SK-N-SH (cell line): ENCODE results near the gene ZC3H10. TPM values are rescaled to one million over a fixed set of nuclear protein-coding genes. Genes with fewer than 3 reads are reported as not detected.

Experiments
- CTCF ChIA-PET: fragments of 300-600, 350-600 bp; formaldehyde crosslinking; extraction: SDS; loops from one replicate; lab custom pipeline; 2021; lab: Yijun Ruan, JAX
- POLR2A ChIA-PET: fragments of 350-600 bp; sonication (Branson Sonifier 250); formaldehyde crosslinking; extraction: SDS; loops from one replicate; lab custom pipeline; 2020; ENCODE audit warnings: antibody characterized with exemption, inconsistent platforms; lab: Yijun Ruan, JAX
- DNase-seq: peaks from one replicate; pipeline ENCODE4 v3.0.0; 2012
- H2AFZ ChIP-seq: fragments of 200-600 bp; sonication (generic); 2 replicates; pipeline ENCODE4 v1.8.1; 2016; ENCODE audit warnings: antibody characterized with exemption, mild to moderate bottlenecking, low read depth
- H3F3A ChIP-seq: fragments of 200-600 bp; sonication (generic); replicated peaks from 2 replicates; pipeline ENCODE3; 2016; ENCODE audit warnings: antibody characterized with exemption, mild to moderate bottlenecking; ENCODE audit not compliant: insufficient read depth
- H3K27ac ChIP-seq, 2 experiments: fragments of 200-500 bp in 1 of 2; fragments of 200-600 bp in 1 of 2; sonication (Bioruptor generic) in 1 of 2; sonication (generic), shearing (Covaris generic) in 1 of 2; 2 replicates each; pipeline versions ENCODE4 v1.5.1 to v1.6.1; 2014 to 2016; ENCODE audit warnings: low read depth in 2 of 2, inconsistent platforms in 1 of 2, low read length in 1 of 2, mild to moderate bottlenecking in 1 of 2, mixed read lengths in 1 of 2
- H3K27me3 ChIP-seq: fragments of 200-600 bp; sonication (generic), shearing (Covaris generic); 2 replicates; pipeline ENCODE4 v1.6.1; 2016; ENCODE audit warnings: mixed run types; ENCODE audit not compliant: insufficient read depth
- H3K36me3 ChIP-seq, 2 experiments: fragments of 200-500 bp in 1 of 2; fragments of 200-600 bp in 1 of 2; sonication (Bioruptor generic) in 1 of 2; sonication (generic) in 1 of 2; replicated peaks in 1 of 2; 2 replicates each; pipeline versions ENCODE3 to v1.5.1; 2014 to 2016; ENCODE audit warnings: low read length in 1 of 2, mild to moderate bottlenecking in 1 of 2; ENCODE audit not compliant: insufficient read depth in 2 of 2, control insufficient read depth in 1 of 2
- H3K4me1 ChIP-seq, 2 experiments: fragments of 200-500 bp in 1 of 2; fragments of 200-600 bp in 1 of 2; sonication (Bioruptor generic) in 1 of 2; sonication (generic), shearing (Covaris generic) in 1 of 2; 2 replicates each; pipeline versions ENCODE4 v1.5.1 to v1.6.1; 2014 to 2016; ENCODE audit warnings: low read depth in 1 of 2, low read length in 1 of 2, mixed run types in 1 of 2; ENCODE audit not compliant: insufficient read depth in 2 of 2, control insufficient read depth in 1 of 2
- H3K4me2 ChIP-seq: fragments of 200-600 bp; sonication (generic), shearing (Covaris generic); 2 replicates; pipeline ENCODE4 v1.6.1; 2017; ENCODE audit warnings: mixed run types
- H3K4me3 ChIP-seq, 2 experiments: fragments of 200-500 bp in 1 of 2; fragments of 200-600 bp in 1 of 2; sonication (Bioruptor generic) in 1 of 2; sonication (generic), shearing (Covaris generic) in 1 of 2; 2 replicates each; pipeline versions ENCODE4 v1.5.1 to v1.8.1; 2014 to 2016; ENCODE audit warnings: low read depth in 2 of 2, inconsistent platforms in 1 of 2, low read length in 1 of 2, mild to moderate bottlenecking in 1 of 2, mixed read lengths in 1 of 2, moderate library complexity in 1 of 2
- H3K79me2 ChIP-seq: fragments of 200-600 bp; sonication (generic); 2 replicates; pipeline ENCODE4 v1.8.1; 2017; ENCODE audit warnings: mild to moderate bottlenecking; ENCODE audit not compliant: insufficient read depth
- H3K9ac ChIP-seq: fragments of 200-600 bp; sonication (generic); 2 replicates; pipeline ENCODE4 v1.6.1; 2017; ENCODE audit warnings: mixed run types
- H3K9me2 ChIP-seq: fragments of 200-600 bp; sonication (generic); 2 replicates; pipeline ENCODE4 v1.6.1; 2017; ENCODE audit warnings: mixed run types
- H3K9me3 ChIP-seq: fragments of 200-600 bp; sonication (generic); 2 replicates; pipeline ENCODE4 v1.6.1; 2017; ENCODE audit warnings: mixed run types, mild to moderate bottlenecking, moderate library complexity
- H4K20me1 ChIP-seq: fragments of 200-600 bp; sonication (generic); 2 replicates; pipeline ENCODE4 v1.6.1; 2017; ENCODE audit warnings: mild to moderate bottlenecking, mixed run types; ENCODE audit not compliant: insufficient read depth
- GATA2 ChIP-seq: sonication (generic); formaldehyde crosslinking; IDR thresholded peaks from 2 replicates; pipeline ENCODE4 v1.5.0; 2020; ENCODE audit warnings: mild to moderate bottlenecking, missing genetic modification reagents
- NFIC ChIP-seq: IDR thresholded peaks from 2 replicates; pipeline ENCODE4 v1.4.0; 2012; ENCODE audit warnings: borderline replicate concordance
- REST ChIP-seq: IDR thresholded peaks from 2 replicates; pipeline ENCODE4 v1.6.1; 2012; ENCODE audit warnings: mild to moderate bottlenecking, low read depth, low read length, moderate library complexity
- RXRA ChIP-seq: IDR thresholded peaks from 2 replicates; pipeline ENCODE4 v1.4.0; 2012; ENCODE audit warnings: low read depth, mild to moderate bottlenecking, borderline replicate concordance
- SIN3A ChIP-seq: IDR thresholded peaks from 2 replicates; pipeline ENCODE4 v1.6.1; 2012; ENCODE audit warnings: low read depth, mild to moderate bottlenecking, low read length, moderate library complexity, borderline replicate concordance
- SMC3 ChIP-seq: IDR thresholded peaks from 2 replicates; pipeline ENCODE4 v1.6.1; 2012; ENCODE audit warnings: low read depth, low read length, improper control_type of control experiment
- TAF1 ChIP-seq: IDR thresholded peaks from 2 replicates; pipeline ENCODE4 v1.6.1; 2012; ENCODE audit warnings: low read depth, mild to moderate bottlenecking, low read length, moderate library complexity, borderline replicate concordance
- USF2 ChIP-seq: fragments of 150-350 bp; IDR thresholded peaks from 2 replicates; pipeline ENCODE4 v1.6.1; 2017; ENCODE audit warnings: antibody characterized with exemption, low read length, low read depth, borderline replicate concordance
- ZBTB33 ChIP-seq: IDR thresholded peaks from 2 replicates; pipeline ENCODE4 v1.4.0; 2012; ENCODE audit warnings: low read depth, borderline replicate concordance
- WGBS: methylation state at CpG from one replicate; pipeline ENCODE4 v1.1.6; 2017; ENCODE audit warnings: low lambda C conversion rate; 5-methylcytosine and 5-hydroxymethylcytosine counted together
- polyA plus RNA-seq, 3 experiments: library from polyadenylated mRNA; depleted of rRNA; stranded (reverse); fragments of >200 nt; gene quantifications; 2 replicates each; pipeline ENCODE4 v1.2.3, GENCODE V29; 2012

ZC3H10 gene
- polyA plus RNA-seq, 1 of the 3 experiments (the other 2 are of a cell fraction): 2.0 TPM

GRCh38 chr12:56081393-56082347 is 36.4 kb upstream of the ZC3H10 start:
- peaks cover 0 to 6% of the 10 kb centered on the region in 2 experiments; a peak in 1 of 4 replicates for H3K4me1 ChIP-seq

GRCh38 chr12:56082382-56082781 is 35.7 kb upstream of the ZC3H10 start:
- WGBS: 100% methylated on average over 1 of the region's 2 CpGs
- Histone ChIP-seq H3K27me3 (no peaks in the 10 kb centered on the region), H2AFZ (no peak overlapping the region), H3K79me2 (no peaks in the 10 kb centered on the region), H3K27ac (no peak overlapping the region), H3K9me3 (no peaks in the 10 kb centered on the region), H3K4me2 (no peak overlapping the region), H3K4me1 (peaks cover 0 to 6% of the 10 kb centered on the region in 2 experiments; a peak in 1 of 4 replicates), H4K20me1 (no peaks in the 10 kb centered on the region), H3K9ac (no peak overlapping the region), H3K36me3 (no peaks in the 10 kb centered on the region), H3F3A (peaks cover 12% of the 10 kb centered on the region), H3K4me3 (no peak overlapping the region), H3K9me2 (no peaks in the 10 kb centered on the region)
- POLR2A ChIA-PET: interaction anchor here (1.0 kb wide), 1 partner anchor 22 kb away, joined by 3 read pairs; the partner anchor contains the start of gene PA2G4
- no peak for TF ChIP-seq SIN3A
- no peak for TF ChIP-seq GATA2 (CRISPR knock-in tag)
- TF ChIP-seq TAF1: no peak
- TF ChIP-seq NFIC: no peak
- TF ChIP-seq REST: no peak
- TF ChIP-seq SMC3: no peak
- no peak for TF ChIP-seq USF2
- no peak for TF ChIP-seq RXRA
- CTCF ChIA-PET: no interaction called here
- no peak for DNase-seq

More at GRCh38 chr12:56081393-56082347, 36.4 kb upstream of the ZC3H10 start:
- peaks cover 12% of the 10 kb centered on the region for H3F3A ChIP-seq
- no peaks in the 10 kb centered on the region for H3K27me3 ChIP-seq
- 83% methylated on average over 6 of the region's 6 CpGs for WGBS
- no peaks in the 10 kb centered on the region for H4K20me1 ChIP-seq
- ChIA-PET POLR2A (interaction anchor here (1.0 to 3.2 kb wide), 2 partner anchors 23 kb away, joined by 3 to 15 read pairs; partner anchors contain the start of gene PA2G4), CTCF (interaction anchor here (0.6 to 3.4 kb wide), 8 partner anchors 8 to 142 kb away, joined by 3 to 13 read pairs (median 4); partner anchors contain the start of genes PA2G4 and ZC3H10)
- no peak overlapping the region for H3K27ac ChIP-seq
- no peaks in the 10 kb centered on the region for H3K9me2 ChIP-seq
- DNase-seq: no peak
- no peaks in the 10 kb centered on the region for H3K79me2 ChIP-seq
- H2AFZ ChIP-seq: no peak overlapping the region
- H3K4me3 ChIP-seq: no peak overlapping the region
- H3K4me2 ChIP-seq: no peak overlapping the region
- TF ChIP-seq ZBTB33: no peak
- no peaks in the 10 kb centered on the region for H3K9me3 ChIP-seq
- H3K9ac ChIP-seq: no peak overlapping the region
- no peaks in the 10 kb centered on the region for H3K36me3 ChIP-seq
